ENCODE results near the gene GUCY2C. TPM values are rescaled to one million over a fixed set of nuclear protein-coding genes. Genes with fewer than 3 reads are reported as not detected.

Gene GUCY2C
- total RNA-seq, 1 donor from 2014 or later = 0.11 TPM

DNA sequence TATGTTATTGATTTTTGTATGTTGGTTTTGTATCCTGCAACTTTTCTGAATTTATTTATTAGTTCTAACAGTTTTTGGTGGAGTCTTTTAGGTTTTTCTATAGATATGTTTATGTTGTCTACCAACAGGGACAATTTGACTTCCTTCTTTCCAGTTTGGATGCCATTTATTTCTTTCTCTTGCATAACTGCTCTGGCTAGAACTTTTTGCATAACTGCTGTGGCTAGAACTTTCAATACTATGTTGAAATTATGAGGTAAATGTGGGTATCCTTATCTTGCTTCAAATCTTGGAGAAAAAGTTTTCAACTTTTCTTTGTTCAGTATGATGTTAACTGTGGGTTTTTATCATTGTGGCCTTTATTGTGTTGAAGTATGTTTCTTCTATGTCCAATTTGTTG is 88.8 kb downstream of the GUCY2C start:
- Histone ChIP-seq H3K9me3 (replicated peaks) (peaks cover 83% of the 10 kb centered on the region), H3K27ac (replicated peaks) (no peak overlapping the region), H3K27me3 (ENCODE audit: low read depth) (no peaks in the 10 kb centered on the region), H3K36me3 (no peaks in the 10 kb centered on the region), H3K4me1 (peaks cover 8% of the 10 kb centered on the region), H3K4me3 (no peak overlapping the region)
- DNase-seq = no peak
- TF ChIP-seq, protein P1, sequence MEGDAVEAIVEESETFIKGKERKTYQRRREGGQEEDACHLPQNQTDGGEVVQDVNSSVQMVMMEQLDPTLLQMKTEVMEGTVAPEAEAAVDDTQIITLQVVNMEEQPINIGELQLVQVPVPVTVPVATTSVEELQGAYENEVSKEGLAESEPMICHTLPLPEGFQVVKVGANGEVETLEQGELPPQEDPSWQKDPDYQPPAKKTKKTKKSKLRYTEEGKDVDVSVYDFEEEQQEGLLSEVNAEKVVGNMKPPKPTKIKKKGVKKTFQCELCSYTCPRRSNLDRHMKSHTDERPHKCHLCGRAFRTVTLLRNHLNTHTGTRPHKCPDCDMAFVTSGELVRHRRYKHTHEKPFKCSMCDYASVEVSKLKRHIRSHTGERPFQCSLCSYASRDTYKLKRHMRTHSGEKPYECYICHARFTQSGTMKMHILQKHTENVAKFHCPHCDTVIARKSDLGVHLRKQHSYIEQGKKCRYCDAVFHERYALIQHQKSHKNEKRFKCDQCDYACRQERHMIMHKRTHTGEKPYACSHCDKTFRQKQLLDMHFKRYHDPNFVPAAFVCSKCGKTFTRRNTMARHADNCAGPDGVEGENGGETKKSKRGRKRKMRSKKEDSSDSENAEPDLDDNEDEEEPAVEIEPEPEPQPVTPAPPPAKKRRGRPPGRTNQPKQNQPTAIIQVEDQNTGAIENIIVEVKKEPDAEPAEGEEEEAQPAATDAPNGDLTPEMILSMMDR (IDR thresholded peaks at IDR 0.05; ENCODE audit: borderline replicate concordance) = no peak
- intact Hi-C loops (cut with micrococcal nuclease) = no loop called here

GRCh38 chr12:14605401-14605989 is 90.9 kb downstream of the GUCY2C start:
- Histone ChIP-seq H3K4me3 (no peak overlapping the region), H3K27me3 (ENCODE audit: low read depth) (no peaks in the 10 kb centered on the region)
- intact Hi-C loops (cut with micrococcal nuclease) = no loop called here

DNA sequence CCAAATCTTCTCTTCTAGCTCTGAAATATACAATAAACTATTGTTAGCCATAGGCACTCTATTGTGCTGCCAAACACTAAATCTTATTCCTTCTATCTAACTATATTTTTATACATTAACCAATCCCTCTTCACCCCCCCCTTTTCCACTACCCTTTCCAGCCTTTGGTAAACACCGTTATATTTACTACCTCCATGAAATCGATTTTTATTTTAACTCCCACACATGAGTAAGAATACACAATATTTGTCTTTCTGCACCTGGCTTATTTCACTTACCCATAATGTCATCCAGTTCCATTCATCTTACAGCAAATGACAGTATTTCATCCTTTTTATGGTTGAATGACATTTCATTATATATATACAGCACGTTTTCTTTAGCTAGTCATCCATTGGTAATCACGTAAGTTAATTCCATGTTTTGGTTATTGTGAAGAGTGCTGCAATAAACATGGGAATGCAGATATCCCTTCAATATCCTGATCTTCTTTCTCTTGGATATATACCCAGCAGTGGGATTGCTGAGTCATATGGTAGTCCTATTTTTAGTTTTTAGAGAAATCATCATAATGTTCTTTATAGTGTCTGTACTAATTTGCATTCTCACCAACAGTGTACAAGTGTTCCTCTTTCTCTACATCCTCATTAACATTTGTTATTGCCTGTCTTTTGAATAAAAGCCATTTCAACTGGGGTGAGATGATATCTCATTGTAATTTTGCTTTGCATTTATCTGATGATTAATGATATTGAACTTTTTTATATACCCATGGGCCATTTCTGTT is 94.5 kb downstream of the GUCY2C start:
- H3K36me3 ChIP-seq = no peaks in the 10 kb centered on the region
- TF ChIP-seq, protein P1 (IDR thresholded peaks at IDR 0.05; ENCODE audit: borderline replicate concordance) = no peak
- H3K27me3 ChIP-seq (ENCODE audit: low read depth) = no peaks in the 10 kb centered on the region
- peaks cover 6% of the 10 kb centered on the region for H3K4me1 ChIP-seq
- no peak overlapping the region for H3K27ac ChIP-seq (replicated peaks)
- no peak for DNase-seq
- no peak overlapping the region for H3K4me3 ChIP-seq
- H3K9me3 ChIP-seq (replicated peaks) = peaks cover 64% of the 10 kb centered on the region
- intact Hi-C loops (cut with micrococcal nuclease) = no loop called here

More at GRCh38 chr12:14605401-14605989, 90.9 kb downstream of the GUCY2C start:
- peaks cover 6% of the 10 kb centered on the region for H3K4me1 ChIP-seq
- TF ChIP-seq, protein P1 (IDR thresholded peaks at IDR 0.05; ENCODE audit: borderline replicate concordance) = no peak
- no peak overlapping the region for H3K27ac ChIP-seq (replicated peaks)
- H3K36me3 ChIP-seq = no peaks in the 10 kb centered on the region
- DNase-seq = no peak
- peaks cover 76% of the 10 kb centered on the region for H3K9me3 ChIP-seq (replicated peaks)

GRCh38 chr12:14597480-14597879 is 98.9 kb downstream of the GUCY2C start:
- no peak overlapping the region for H3K27ac ChIP-seq (replicated peaks)

DNA sequence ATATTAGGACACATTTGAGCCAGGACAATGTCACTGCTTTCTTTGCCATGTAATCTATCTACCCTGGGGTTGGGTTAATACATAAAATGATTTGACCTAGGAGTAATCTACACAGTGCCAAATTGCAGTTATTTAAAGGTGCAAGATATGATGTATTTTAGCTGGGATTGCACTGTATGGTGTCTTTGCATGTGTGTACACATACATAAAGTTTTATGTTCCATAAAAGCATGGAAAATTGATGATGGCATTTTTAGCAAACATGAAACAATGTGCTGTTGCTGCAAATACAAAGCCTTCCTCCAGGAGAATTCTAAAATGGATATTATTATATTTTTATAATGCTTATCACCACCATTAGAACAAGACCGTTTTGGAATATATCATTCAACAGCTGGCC is 104.7 kb downstream of the GUCY2C start:
- TF ChIP-seq, protein P1 (IDR thresholded peaks at IDR 0.05; ENCODE audit: borderline replicate concordance) = no peak
- Histone ChIP-seq H3K36me3 (no peaks in the 10 kb centered on the region), H3K27me3 (ENCODE audit: low read depth) (no peaks in the 10 kb centered on the region), H3K9me3 (replicated peaks) (peaks cover 5% of the 10 kb centered on the region), H3K27ac (replicated peaks) (no peak overlapping the region), H3K4me3 (no peak overlapping the region), H3K4me1 (peaks cover 9% of the 10 kb centered on the region)
- intact Hi-C loops (cut with micrococcal nuclease) = no loop called here
- DNase-seq = no peak

More at GRCh38 chr12:14597480-14597879, 98.9 kb downstream of the GUCY2C start:
- DNase-seq = no peak
- Histone ChIP-seq H3K36me3 (no peaks in the 10 kb centered on the region), H3K9me3 (replicated peaks) (peaks cover 25% of the 10 kb centered on the region), H3K4me1 (peaks cover 6% of the 10 kb centered on the region), H3K4me3 (no peak overlapping the region), H3K27me3 (ENCODE audit: low read depth) (no peaks in the 10 kb centered on the region)
- TF ChIP-seq, protein P1 (IDR thresholded peaks at IDR 0.05; ENCODE audit: borderline replicate concordance) = no peak
- intact Hi-C loops (cut with micrococcal nuclease) = no loop called here

Data from left ventricle myocardium inferior (tissue), 1 donor.